GM21723 (cell line): Measurements from ENCODE around the gene MDH2.
"Not testable (repeated sequence)": the region's sequence is repeated elsewhere in the genome, so short reads cannot be mapped to it uniquely, and the experiment has no call there.

ENCODE experiments used
- ATAC-seq: cut with Tn5 transposase; IDR thresholded peaks from one replicate; pipeline ENCODE4 v1.9.1; 2021; ENCODE audit warnings: mild to moderate bottlenecking, moderate library complexity; ENCODE audit not compliant: unreplicated experiment

Gene MDH2

GRCh38 chr7:76106893-76107292, 59.0 kb downstream of the MDH2 start:
- no peak for ATAC-seq

DNA sequence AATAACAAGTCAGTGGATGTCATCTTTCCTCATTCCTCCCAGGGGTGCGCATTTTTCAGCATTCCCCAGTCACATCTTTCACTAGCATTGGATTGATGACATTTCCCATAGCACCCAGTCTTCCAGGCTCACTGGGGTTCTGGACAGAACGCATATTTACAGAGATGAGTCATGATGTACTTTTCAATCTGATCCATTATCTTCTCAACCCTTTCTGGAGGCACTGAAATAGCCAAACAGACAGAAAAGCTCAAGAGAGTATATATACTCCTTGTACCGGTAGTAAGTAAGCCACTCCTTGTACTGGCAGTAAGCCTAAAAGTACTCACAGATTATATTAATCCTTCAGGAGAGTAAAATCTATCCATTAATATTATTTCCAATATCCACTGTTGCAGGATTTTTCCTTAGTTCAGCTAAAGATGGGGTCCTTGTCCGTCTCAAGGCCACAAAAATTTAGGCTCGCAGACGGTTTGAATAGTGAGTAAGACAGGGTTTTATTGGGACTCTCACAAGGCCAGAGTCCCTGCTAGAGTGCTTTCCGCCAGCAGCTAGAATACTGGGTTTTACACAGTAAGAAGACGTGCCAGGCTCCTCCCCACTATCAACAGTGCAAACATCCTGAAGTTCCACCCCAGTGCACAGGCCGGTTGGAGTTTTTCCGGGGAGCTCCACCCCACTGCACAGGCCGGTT, 60.8 kb downstream of the MDH2 start:
- ATAC-seq: no peak

DNA sequence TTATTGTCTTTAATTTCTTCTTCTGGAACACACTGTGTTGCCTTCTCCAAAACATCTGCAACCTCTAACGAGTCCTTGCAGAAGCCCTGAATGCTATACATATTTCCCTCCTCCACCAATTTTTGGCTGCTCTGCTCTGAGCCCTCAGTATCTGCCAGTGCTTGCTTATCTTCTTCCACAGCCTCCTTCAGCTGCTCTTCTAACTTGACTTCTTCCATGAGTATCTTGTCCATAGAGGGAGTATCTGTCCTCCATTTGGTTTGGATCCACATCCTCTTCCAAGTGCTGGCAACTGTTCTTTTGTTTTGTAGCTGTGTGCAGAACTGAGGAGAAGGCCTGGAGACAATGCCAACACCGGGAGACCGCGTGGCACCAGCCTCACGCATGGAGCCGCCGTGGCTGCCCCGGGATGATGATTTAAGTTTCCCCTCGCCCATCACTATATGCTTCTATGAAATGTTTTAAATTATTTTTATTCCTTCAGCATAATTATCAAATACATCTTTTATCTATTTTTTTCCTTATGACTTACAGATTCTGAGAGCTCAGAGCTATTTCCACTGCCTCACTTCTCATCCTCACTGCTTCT, 65.2 kb downstream of the MDH2 start:
- ATAC-seq: not testable (repeated sequence)

- not testable (repeated sequence) for ATAC-seq
These were observed 66.8 kb downstream of the MDH2 start for GRCh38 chr7:76114742-76115141.
